ENCODE data around the gene ZNF398.

ZNF398 gene

DNA sequence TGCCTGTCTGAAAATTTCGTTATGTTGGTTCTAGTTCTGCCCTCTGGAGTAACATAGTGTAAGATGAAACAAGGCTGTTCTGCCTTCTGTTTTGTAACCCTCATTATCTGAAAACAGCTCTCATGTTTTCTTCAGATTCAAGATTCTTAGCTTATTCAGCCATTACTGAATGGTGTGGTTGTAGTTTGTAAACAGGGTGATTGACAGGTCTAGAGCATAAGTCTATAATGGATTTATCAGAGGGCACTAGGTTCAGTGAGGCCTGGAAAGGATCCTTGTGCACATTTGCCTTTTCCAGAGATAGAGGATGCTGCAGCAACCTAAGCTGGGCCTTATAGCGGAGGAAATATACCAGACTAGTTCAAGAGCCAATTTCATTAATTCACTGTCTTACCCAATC, 6.1 kb downstream of the ZNF398 start:
- FAIRE-seq, result no peak

GRCh38 chr7:149154056-149154455, 6.8 kb downstream of the ZNF398 start:
- no peak for FAIRE-seq

- no peak for FAIRE-seq
Measured at GRCh38 chr7:149156898-149157297, 9.6 kb downstream of the ZNF398 start.

DNA sequence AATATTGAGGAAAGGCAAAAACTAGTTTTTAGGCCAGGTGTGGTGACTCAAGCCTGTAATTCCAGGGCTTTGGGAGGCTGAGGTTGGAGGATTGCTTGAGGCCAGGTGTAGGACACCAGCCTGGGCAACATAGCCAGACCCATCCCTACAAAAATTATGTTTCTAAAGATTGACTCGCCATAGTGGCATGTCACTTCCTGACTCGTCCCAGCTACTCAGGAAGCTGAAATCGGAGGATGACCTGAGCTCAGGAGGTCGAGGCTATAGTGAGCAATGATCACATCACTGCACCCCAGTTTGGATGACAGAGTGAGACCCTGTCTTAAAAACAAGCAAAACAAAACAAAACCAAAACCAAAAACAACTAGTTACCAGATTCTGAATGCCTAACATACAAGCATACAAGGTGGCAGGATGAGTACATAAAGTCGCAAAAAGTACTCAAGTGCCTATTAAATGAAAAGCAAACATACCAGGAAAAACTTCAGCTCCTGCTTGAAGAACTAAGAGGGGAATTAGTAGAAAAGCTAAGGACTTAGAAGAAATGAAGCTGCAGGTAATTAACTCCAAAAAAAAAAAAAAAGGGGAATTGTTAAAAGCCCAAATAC, 14.1 kb downstream of the ZNF398 start:
- FAIRE-seq, result no peak

GRCh38 chr7:149166142-149166541, 18.9 kb downstream of the ZNF398 start:
- no peak for FAIRE-seq

GRCh38 chr7:149166630-149167352, 19.5 kb downstream of the ZNF398 start:
- no peak for FAIRE-seq

DNA sequence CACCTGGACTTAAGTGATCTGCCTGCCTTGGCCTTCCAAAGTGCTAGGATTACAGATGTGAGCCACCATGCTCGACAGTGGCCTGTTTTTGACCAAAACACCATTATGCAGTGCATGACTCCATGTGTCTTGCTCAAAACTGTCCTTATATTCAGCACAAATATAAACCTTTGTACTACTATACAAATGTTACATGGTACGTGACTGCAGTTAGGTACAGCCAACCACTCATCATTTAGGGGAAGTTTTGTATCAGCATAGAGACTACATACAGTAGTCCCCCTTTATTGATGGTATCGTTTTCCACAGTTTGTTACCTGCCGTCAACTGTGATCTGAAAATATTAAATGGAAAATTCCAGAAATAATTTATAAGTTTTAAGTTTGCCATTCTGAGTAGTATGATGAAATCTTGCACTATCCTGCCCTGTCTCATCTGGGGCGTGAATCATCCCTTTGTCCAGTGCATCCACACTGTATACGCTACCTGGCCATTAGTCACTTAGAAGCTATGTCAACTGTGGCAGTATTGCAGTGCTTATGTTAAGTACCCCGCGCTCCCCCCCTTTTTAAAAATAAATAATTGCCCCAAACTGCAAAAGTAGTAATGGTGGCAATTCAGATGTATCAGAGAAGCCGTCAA, 24.8 kb downstream of the ZNF398 start:
- FAIRE-seq, result no peak

- no peak for FAIRE-seq
Measured at GRCh38 chr7:149172534-149172920, 25.3 kb downstream of the ZNF398 start.

GRCh38 chr7:149175150-149175549, 27.9 kb downstream of the ZNF398 start:
- no peak for FAIRE-seq

DNA sequence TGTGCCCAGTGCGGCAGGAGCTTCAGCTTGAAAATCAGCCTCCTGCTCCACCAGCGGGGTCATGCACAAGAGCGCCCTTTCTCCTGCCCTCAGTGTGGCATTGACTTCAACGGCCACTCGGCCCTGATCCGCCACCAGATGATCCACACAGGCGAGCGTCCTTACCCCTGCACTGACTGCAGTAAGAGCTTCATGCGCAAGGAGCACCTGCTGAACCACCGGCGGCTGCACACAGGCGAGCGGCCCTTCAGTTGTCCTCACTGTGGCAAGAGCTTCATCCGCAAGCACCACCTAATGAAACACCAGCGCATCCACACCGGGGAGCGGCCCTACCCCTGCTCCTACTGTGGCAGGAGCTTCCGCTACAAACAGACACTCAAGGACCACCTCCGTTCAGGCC, 32.0 kb downstream of the ZNF398 start:
- FAIRE-seq, result no peak

DNA sequence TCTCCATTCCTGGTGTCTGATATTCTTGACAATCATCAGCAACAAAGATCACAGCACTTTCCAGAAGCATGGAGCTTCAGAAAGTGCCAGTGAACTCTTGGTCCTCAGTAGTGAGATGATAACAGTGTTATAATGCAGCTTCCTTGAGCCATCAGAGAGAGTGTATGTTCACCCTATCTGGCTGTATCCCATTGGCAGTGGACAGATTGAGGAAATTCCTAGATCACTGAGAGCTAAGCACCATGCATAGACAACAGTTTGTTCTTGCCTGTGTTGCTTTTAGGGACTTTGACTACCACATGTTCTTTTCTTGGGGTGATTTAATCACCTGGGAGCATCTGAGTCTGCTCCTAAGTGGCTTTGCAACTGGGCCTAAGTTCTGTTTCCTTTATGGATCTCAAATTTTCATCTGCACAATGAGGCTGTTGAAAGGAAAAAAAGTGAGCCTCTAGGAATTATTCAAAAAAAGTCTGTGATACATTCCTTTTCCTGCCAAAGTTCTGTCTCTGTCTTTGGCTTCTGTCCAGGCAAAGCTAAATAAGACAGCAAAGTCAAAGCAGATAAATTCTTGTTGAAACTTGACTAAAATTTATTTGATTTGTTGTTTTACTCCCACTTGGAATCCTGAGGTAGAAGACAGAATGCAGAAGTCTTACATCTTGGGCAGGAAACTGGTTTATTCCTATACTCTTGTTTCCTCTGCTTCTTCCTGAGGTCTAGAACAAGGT, 33.6 kb downstream of the ZNF398 start:
- no peak for FAIRE-seq

- no peak for FAIRE-seq
Measured at GRCh38 chr7:149181450-149181790, 34.2 kb downstream of the ZNF398 start.

- no peak for FAIRE-seq
Measured at GRCh38 chr7:149184274-149184673, 37.0 kb downstream of the ZNF398 start.

GRCh38 chr7:149188213-149188612, 41.0 kb downstream of the ZNF398 start:
- no peak for FAIRE-seq

- FAIRE-seq, result no peak
Measured at GRCh38 chr7:149188637-149189259, 41.5 kb downstream of the ZNF398 start.

GRCh38 chr7:149191851-149192250, 44.6 kb downstream of the ZNF398 start:
- FAIRE-seq, result no peak

DNA sequence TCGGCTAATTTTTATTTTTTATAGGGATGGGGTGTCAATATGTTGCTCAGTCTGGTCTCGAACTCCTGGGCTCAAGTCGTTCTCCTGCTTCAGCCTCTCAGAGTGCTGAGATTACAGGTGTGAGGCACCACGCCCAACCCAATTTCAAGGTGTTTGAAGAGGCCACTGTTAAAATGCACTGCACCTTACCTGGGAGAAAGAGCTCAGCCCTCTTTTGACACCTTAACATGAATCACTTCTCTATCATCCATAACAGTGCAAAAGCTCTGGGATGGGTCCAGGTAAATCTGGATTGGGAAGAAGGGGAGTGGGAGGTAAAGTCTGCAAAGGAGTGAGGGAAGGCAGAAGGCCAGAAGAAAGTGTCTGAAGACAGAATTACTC, 47.5 kb downstream of the ZNF398 start:
- FAIRE-seq, result no peak

DNA sequence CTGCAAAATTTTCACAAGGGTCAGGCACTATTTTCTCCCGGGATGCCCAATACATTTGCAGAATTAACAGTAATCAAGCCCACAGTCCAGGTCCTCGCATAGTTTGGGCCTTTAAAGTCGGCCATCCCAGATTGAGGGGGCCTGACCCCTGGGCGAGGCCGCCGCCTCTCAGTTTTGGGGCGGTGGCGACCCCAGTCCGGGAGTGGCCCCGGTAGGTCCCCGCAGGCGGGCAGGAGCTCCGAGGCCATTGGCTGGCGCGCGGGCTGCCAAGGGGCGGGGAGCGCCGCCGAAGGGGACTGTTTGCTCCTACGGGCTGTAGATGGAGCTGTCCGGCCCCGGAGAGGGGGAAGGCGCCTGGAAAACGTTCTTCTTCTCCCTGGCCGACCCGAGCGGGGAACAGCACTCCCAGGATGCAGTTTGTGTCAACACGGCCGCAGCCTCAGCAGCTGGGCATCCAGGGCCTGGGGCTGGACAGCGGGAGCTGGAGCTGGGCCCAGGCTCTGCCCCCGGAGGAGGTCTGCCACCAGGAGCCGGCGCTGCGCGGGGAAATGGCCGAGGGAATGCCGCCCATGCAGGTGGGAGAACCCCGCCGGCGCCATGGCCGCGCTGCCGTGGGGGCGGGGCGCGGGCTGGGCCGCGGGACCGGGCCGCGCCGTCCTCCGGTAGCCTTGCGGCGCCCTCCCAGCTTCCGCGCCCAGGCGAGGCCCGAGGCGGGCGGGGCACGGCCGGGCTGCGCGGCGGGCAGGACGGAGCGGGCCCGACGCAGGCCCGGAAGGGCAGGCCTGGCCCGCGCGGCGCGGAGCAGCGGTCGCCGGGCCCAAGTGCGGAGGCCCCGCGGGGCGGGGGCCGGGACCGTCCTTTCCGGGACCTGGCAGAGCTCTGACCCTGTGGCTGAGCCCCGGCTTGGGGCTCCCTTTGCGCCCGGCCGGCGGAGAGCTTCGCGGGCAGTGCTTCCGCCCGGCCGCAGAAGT, 48.2 kb downstream of the ZNF398 start, which contains the start of gene ZNF282:
ZNF282 (plus strand) TSS at position 367 of the 971 bp plus-strand sequence; CDS start at position 411, 44 bp downstream.
- FAIRE-seq, result no peak

DNA sequence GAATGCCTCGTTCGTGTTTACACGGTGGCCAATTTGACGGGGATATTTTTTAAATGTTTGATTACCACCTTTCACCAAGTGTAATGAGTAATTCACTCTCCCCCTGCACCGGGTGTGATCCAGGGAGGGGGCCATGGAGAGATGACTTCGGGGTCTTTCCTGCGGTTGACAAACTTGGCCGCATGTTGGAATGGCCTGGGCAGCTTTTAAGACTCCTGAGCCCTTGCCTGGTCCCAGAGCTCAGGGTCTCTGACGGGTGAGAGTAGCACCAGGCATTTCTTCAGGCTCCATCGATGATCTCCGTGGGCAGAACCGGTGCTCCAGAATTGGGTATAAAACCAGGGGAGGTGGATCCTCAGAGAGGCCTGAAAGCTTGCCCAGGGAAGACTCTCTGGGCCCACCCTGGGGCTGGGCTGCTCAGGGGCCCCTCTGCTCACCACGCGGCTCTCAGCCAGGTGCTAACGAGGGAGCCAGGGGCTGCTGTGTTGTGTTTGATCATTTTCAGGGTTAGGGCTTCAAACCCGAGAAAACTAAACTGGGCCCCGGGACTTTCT, 49.0 kb downstream of the ZNF398 start:
- FAIRE-seq, result no peak

GRCh38 chr7:149196705-149197171, 49.5 kb downstream of the ZNF398 start:
- no peak for FAIRE-seq

GRCh38 chr7:149197675-149198074, 50.4 kb downstream of the ZNF398 start:
- no peak for FAIRE-seq
